ENCODE data around the gene HAND2.

The HAND2 gene

GRCh38 chr4:173546776-173547175, 16.7 kb upstream of the HAND2 start:
- TF ChIP-seq GATA1 (IDR thresholded peaks at IDR 0.05; ENCODE audit: low read depth, low read length): no peak
- no peak for TF ChIP-seq POLR2A (IDR thresholded peaks at IDR 0.05; ENCODE audit: low read length)
- DNase-seq: no peak

GRCh38 chr4:173545440-173545839, 15.4 kb upstream of the HAND2 start:
- TF ChIP-seq POLR2A (IDR thresholded peaks at IDR 0.05; ENCODE audit: low read length) (no peak), GATA1 (IDR thresholded peaks at IDR 0.05; ENCODE audit: low read depth, low read length) (no peak)

GRCh38 chr4:173543266-173543665, 13.2 kb upstream of the HAND2 start:
- DNase-seq: no peak
- TF ChIP-seq GATA1 (IDR thresholded peaks at IDR 0.05; ENCODE audit: low read depth, low read length) (no peak), POLR2A (IDR thresholded peaks at IDR 0.05; ENCODE audit: low read length) (no peak)

More at GRCh38 chr4:173545440-173545839, 15.4 kb upstream of the HAND2 start:
- no peak for DNase-seq

GRCh38 chr4:173539986-173540385, 10.0 kb upstream of the HAND2 start:
- DNase-seq: no peak
- TF ChIP-seq GATA1 (IDR thresholded peaks at IDR 0.05; ENCODE audit: low read depth, low read length) (no peak), POLR2A (IDR thresholded peaks at IDR 0.05; ENCODE audit: low read length) (no peak)

- no peak for TF ChIP-seq GATA1 (IDR thresholded peaks at IDR 0.05; ENCODE audit: low read depth, low read length)
- no peak for TF ChIP-seq POLR2A (IDR thresholded peaks at IDR 0.05; ENCODE audit: low read length)
- no peak for DNase-seq
Observed at GRCh38 chr4:173538909-173539445, 8.9 kb upstream of the HAND2 start.

GRCh38 chr4:173538148-173538908, 8.3 kb upstream of the HAND2 start:
- TF ChIP-seq GATA1 (IDR thresholded peaks at IDR 0.05; ENCODE audit: low read depth, low read length): no peak
- no peak for TF ChIP-seq POLR2A (IDR thresholded peaks at IDR 0.05; ENCODE audit: low read length)
- no peak for DNase-seq

- no peak for DNase-seq
- TF ChIP-seq GATA1 (IDR thresholded peaks at IDR 0.05; ENCODE audit: low read depth, low read length) (no peak), POLR2A (IDR thresholded peaks at IDR 0.05; ENCODE audit: low read length) (no peak)
Observed at GRCh38 chr4:173537613-173538147, 7.7 kb upstream of the HAND2 start.

GRCh38 chr4:173536808-173537429, 6.9 kb upstream of the HAND2 start:
- no peak for DNase-seq
- TF ChIP-seq GATA1 (IDR thresholded peaks at IDR 0.05; ENCODE audit: low read depth, low read length) (no peak), POLR2A (IDR thresholded peaks at IDR 0.05; ENCODE audit: low read length) (no peak)

GRCh38 chr4:173535957-173536356, 5.9 kb upstream of the HAND2 start:
- DNase-seq: no peak
- no peak for TF ChIP-seq GATA1 (IDR thresholded peaks at IDR 0.05; ENCODE audit: low read depth, low read length)
- no peak for TF ChIP-seq POLR2A (IDR thresholded peaks at IDR 0.05; ENCODE audit: low read length)

- TF ChIP-seq POLR2A (IDR thresholded peaks at IDR 0.05; ENCODE audit: low read length) (no peak), GATA1 (IDR thresholded peaks at IDR 0.05; ENCODE audit: low read depth, low read length) (no peak)
- DNase-seq: no peak
Observed at GRCh38 chr4:173535165-173535902, 5.3 kb upstream of the HAND2 start.

- TF ChIP-seq POLR2A (IDR thresholded peaks at IDR 0.05; ENCODE audit: low read length): no peak
- no peak for TF ChIP-seq GATA1 (IDR thresholded peaks at IDR 0.05; ENCODE audit: low read depth, low read length)
Observed at GRCh38 chr4:173534434-173534833, 4.4 kb upstream of the HAND2 start.

GRCh38 chr4:173532725-173533511, 2.9 kb upstream of the HAND2 start:
- no peak for TF ChIP-seq GATA1 (IDR thresholded peaks at IDR 0.05; ENCODE audit: low read depth, low read length)
- no peak for TF ChIP-seq POLR2A (IDR thresholded peaks at IDR 0.05; ENCODE audit: low read length)
- no peak for DNase-seq

More at GRCh38 chr4:173534434-173534833, 4.4 kb upstream of the HAND2 start:
- DNase-seq: no peak

All from erythroblast (primary cell).